ENCODE results near the gene CLRN1. TPM values are rescaled to one million over a fixed set of nuclear protein-coding genes. Genes with fewer than 3 reads are reported as not detected.

CLRN1 gene
- total RNA-seq, 3 donors from 2014 or later, result not detected

- no peaks in the 10 kb centered on the region for H3K36me3 ChIP-seq (ENCODE audit: low read depth)
- TF ChIP-seq CTCF (IDR thresholded peaks at IDR 0.05), result no peak
- DNase-seq, result no peak
- ATAC-seq, result no peak
- intact Hi-C loops (cut with DNase I, micrococcal nuclease), result no loop called here
- H3K4me1 ChIP-seq (ENCODE audit: low read depth), result no peaks in the 10 kb centered on the region
- H3K4me3 ChIP-seq, result no peak overlapping the region
- H3K9me3 ChIP-seq, result no peaks in the 10 kb centered on the region
Observed at GRCh38 chr3:150906461-150906860, 66.1 kb downstream of the CLRN1 start.

- TF ChIP-seq CTCF (IDR thresholded peaks at IDR 0.05), result no peak
- H3K4me3 ChIP-seq, result no peak overlapping the region
- DNase-seq (no peak), ATAC-seq (no peak)
- no peaks in the 10 kb centered on the region for H3K36me3 ChIP-seq (ENCODE audit: low read depth)
- no peaks in the 10 kb centered on the region for H3K4me1 ChIP-seq (ENCODE audit: low read depth)
- H3K9me3 ChIP-seq, result no peaks in the 10 kb centered on the region
- intact Hi-C loops (cut with DNase I, micrococcal nuclease), result no loop called here
Observed at GRCh38 chr3:150905746-150906145, 66.8 kb downstream of the CLRN1 start.

- DNase-seq (no peak), ATAC-seq (no peak)
- Histone ChIP-seq H3K4me1 (ENCODE audit: low read depth) (no peaks in the 10 kb centered on the region), H3K36me3 (ENCODE audit: low read depth) (no peaks in the 10 kb centered on the region), H3K9me3 (no peaks in the 10 kb centered on the region), H3K4me3 (no peak within 1 kb of the TSS)
- intact Hi-C loops (cut with DNase I, micrococcal nuclease), result no loop called here
- no peak for TF ChIP-seq CTCF (IDR thresholded peaks at IDR 0.05)
Observed at GRCh38 chr3:150905339-150905738, 67.2 kb downstream of the CLRN1 start, which contains the start of gene MINDY4B. Gene MINDY4B (minus strand): TSS chr3:150905439. CDS start chr3:150905439, 0 bp downstream.

GRCh38 chr3:150902988-150903387 lies 69.5 kb downstream of the CLRN1 start:
- Histone ChIP-seq H3K4me3 (no peak overlapping the region), H3K9me3 (no peaks in the 10 kb centered on the region), H3K36me3 (ENCODE audit: low read depth) (no peaks in the 10 kb centered on the region), H3K4me1 (ENCODE audit: low read depth) (no peaks in the 10 kb centered on the region)
- TF ChIP-seq CTCF (IDR thresholded peaks at IDR 0.05), result no peak
- DNase-seq (no peak), ATAC-seq (no peak)
- intact Hi-C loops (cut with DNase I, micrococcal nuclease), result no loop called here

- ATAC-seq, result no peak
Observed at GRCh38 chr3:150901793-150902192, 70.7 kb downstream of the CLRN1 start.

More at GRCh38 chr3:150901793-150902192, 70.7 kb downstream of the CLRN1 start:
- no peak for TF ChIP-seq CTCF (IDR thresholded peaks at IDR 0.05)
- no peaks in the 10 kb centered on the region for H3K36me3 ChIP-seq (ENCODE audit: low read depth)
- intact Hi-C loops (cut with DNase I, micrococcal nuclease), result no loop called here
- no peak overlapping the region for H3K4me3 ChIP-seq
- no peaks in the 10 kb centered on the region for H3K4me1 ChIP-seq (ENCODE audit: low read depth)
- DNase-seq, result no peak
- H3K9me3 ChIP-seq, result no peaks in the 10 kb centered on the region

Data from mucosa of descending colon (tissue), 3 donors.